GM06990 (cell line): ENCODE data around the gene TBC1D22B.

Experiments used
- DNase-seq: peaks from one replicate; pipeline ENCODE4 v3.0.0-alpha.2; 2011; ENCODE audit not compliant: insufficient read length; ENCODE audit errors: extremely low read depth
- H3K27me3 ChIP-seq: replicated peaks from 2 replicates; pipeline ENCODE4 v1.6.0; 2011; ENCODE audit warnings: low read length; ENCODE audit not compliant: control insufficient read depth, insufficient read depth
- H3K36me3 ChIP-seq: 2 replicates; pipeline ENCODE4 v1.5.1; 2011; ENCODE audit warnings: low read length; ENCODE audit not compliant: control insufficient read depth, insufficient read depth
- H3K4me3 ChIP-seq: replicated peaks from 2 replicates; pipeline ENCODE4 v1.5.1; 2011; ENCODE audit warnings: low read depth, mild to moderate bottlenecking, control low read depth, low read length
- CTCF ChIP-seq: IDR thresholded peaks from 2 replicates; pipeline ENCODE4 v1.5.1; 2011; ENCODE audit warnings: low read length, control low read depth, mild to moderate bottlenecking, inconsistent platforms; ENCODE audit not compliant: insufficient read depth, poor library complexity, severe bottlenecking

Gene TBC1D22B

GRCh38 chr6:37212268-37212667 lies 45.3 kb upstream of the TBC1D22B start:
- no peak for TF ChIP-seq CTCF
- no peak for DNase-seq
- Histone ChIP-seq H3K36me3 (no peaks in the 10 kb centered on the region), H3K4me3 (no peak overlapping the region), H3K27me3 (no peaks in the 10 kb centered on the region)

GRCh38 chr6:37218061-37218460 lies 39.5 kb upstream of the TBC1D22B start:
- Histone ChIP-seq H3K27me3 (no peaks in the 10 kb centered on the region), H3K36me3 (no peaks in the 10 kb centered on the region), H3K4me3 (no peak overlapping the region)
- TF ChIP-seq CTCF: no peak
- DNase-seq: no peak

GRCh38 chr6:37218511-37218910 lies 39.1 kb upstream of the TBC1D22B start:
- H3K4me3 ChIP-seq: no peak overlapping the region
- no peak for DNase-seq
- H3K27me3 ChIP-seq: no peaks in the 10 kb centered on the region
- H3K36me3 ChIP-seq: no peaks in the 10 kb centered on the region
- TF ChIP-seq CTCF: no peak

- H3K4me3 ChIP-seq: peak overlapping the region; percentile 79
Measured at GRCh38 chr6:37221585-37222124, 35.9 kb upstream of the TBC1D22B start.

GRCh38 chr6:37222125-37222967 lies 35.2 kb upstream of the TBC1D22B start:
- Histone ChIP-seq H3K27me3 (no peaks in the 10 kb centered on the region), H3K36me3 (no peaks in the 10 kb centered on the region), H3K4me3 (peak overlapping the region; percentile 79)
- TF ChIP-seq CTCF: no peak
- peak; percentile 84 for DNase-seq

More at GRCh38 chr6:37221585-37222124, 35.9 kb upstream of the TBC1D22B start:
- no peak for DNase-seq
- no peaks in the 10 kb centered on the region for H3K27me3 ChIP-seq
- TF ChIP-seq CTCF: no peak
- no peaks in the 10 kb centered on the region for H3K36me3 ChIP-seq

- TF ChIP-seq CTCF: no peak
- H3K4me3 ChIP-seq: peak overlapping the region; percentile 79
- H3K36me3 ChIP-seq: no peaks in the 10 kb centered on the region
- no peak for DNase-seq
- no peaks in the 10 kb centered on the region for H3K27me3 ChIP-seq
Measured at GRCh38 chr6:37222992-37223391, 34.6 kb upstream of the TBC1D22B start.
